HepG2 (cell line): Measurements from ENCODE around the gene TLCD1. TPM values are rescaled to one million over a fixed set of nuclear protein-coding genes. Genes with fewer than 3 reads are reported as not detected.

Experiments
- ARNT2 ChIP-seq: sonication (generic); formaldehyde crosslinking; IDR thresholded peaks from 2 replicates; pipeline ENCODE4 v1.8.0; 2022; ENCODE audit warnings: mild to moderate bottlenecking, low read depth, missing genetic modification reagents, moderate library complexity
- CBX1 ChIP-seq: IDR thresholded peaks from one replicate; pipeline ENCODE4 v1.6.1; 2016; ENCODE audit warnings: antibody characterized with exemption, low read depth
- MYNN ChIP-seq: sonication (generic); formaldehyde crosslinking; IDR thresholded peaks from 2 replicates; pipeline ENCODE4 v1.4.0; 2020; ENCODE audit warnings: mild to moderate bottlenecking, low read depth, missing genetic modification reagents
- NR2F6 ChIP-seq, 2 experiments: IDR thresholded peaks; 2 replicates each; pipeline ENCODE4 v1.6.1; 2016; ENCODE audit warnings: antibody characterized with exemption in 1 of 2, mild to moderate bottlenecking in 1 of 2
- PBX2 ChIP-seq: IDR thresholded peaks from 2 replicates; pipeline ENCODE4 v1.6.1; 2016; ENCODE audit warnings: control low read depth
- SMC3 ChIP-seq: IDR thresholded peaks from 2 replicates; pipeline ENCODE4 v1.6.1; 2011; ENCODE audit warnings: low read length, improper control_type of control experiment
- SNAPC5 ChIP-seq: sonication (generic); formaldehyde crosslinking; IDR thresholded peaks from 2 replicates; pipeline ENCODE4 v1.8.1; 2023; ENCODE audit warnings: mild to moderate bottlenecking, missing genetic modification reagents, borderline replicate concordance
- TFDP2 ChIP-seq: sonication (generic); formaldehyde crosslinking; IDR thresholded peaks from 2 replicates; pipeline ENCODE4 v1.4.0; 2020; ENCODE audit warnings: missing genetic modification reagents
- USF2 ChIP-seq, 2 experiments: sonication (generic) in 1 of 2; formaldehyde crosslinking in 1 of 2; IDR thresholded peaks; 2 replicates each; pipeline versions ENCODE4 v1.5.1 to v1.6.1; 2011 to 2020; ENCODE audit warnings: borderline replicate concordance in 1 of 2, low read depth in 1 of 2, low read length in 1 of 2, mild to moderate bottlenecking in 1 of 2, missing genetic modification reagents in 1 of 2, moderate library complexity in 1 of 2
- ZBTB49 ChIP-seq: sonication (generic); formaldehyde crosslinking; IDR thresholded peaks from 2 replicates; pipeline ENCODE4 v1.4.0; 2020; ENCODE audit warnings: missing genetic modification reagents, borderline replicate concordance
- ZFX ChIP-seq: sonication (generic); formaldehyde crosslinking; IDR thresholded peaks from 2 replicates; pipeline ENCODE4 v1.4.0; 2020; ENCODE audit warnings: mild to moderate bottlenecking, low read depth, missing genetic modification reagents, moderate library complexity
- ZNF331 ChIP-seq: sonication (generic); formaldehyde crosslinking; IDR thresholded peaks from 2 replicates; pipeline ENCODE4 v1.4.0; 2020; ENCODE audit warnings: missing genetic modification reagents
- ZNF34 ChIP-seq: sonication (generic); formaldehyde crosslinking; IDR thresholded peaks from 2 replicates; pipeline ENCODE4 v1.4.0; 2020; ENCODE audit warnings: mild to moderate bottlenecking, missing genetic modification reagents, borderline replicate concordance
- ZNF710 ChIP-seq: sonication (generic); formaldehyde crosslinking; IDR thresholded peaks from 2 replicates; pipeline ENCODE4 v1.5.0; 2020; ENCODE audit warnings: mild to moderate bottlenecking, missing genetic modification reagents, borderline replicate concordance
- ZNF800 ChIP-seq: sonication (generic); formaldehyde crosslinking; IDR thresholded peaks from 2 replicates; pipeline ENCODE4 v1.4.0; 2020; ENCODE audit warnings: missing genetic modification reagents
- polyA plus RNA-seq, 8 experiments: library from polyadenylated mRNA; depleted of rRNA in 3 of 8; stranded (reverse) in 7 of 8; unstranded in 1 of 8; fragments of >200 nt; fragmentation: Illumina TruSeq in 4 of 8; extraction: Trizol in 4 of 8; gene quantifications; 2 replicates each; pipeline versions ENCODE4 v1.2.1 to v1.2.3, GENCODE V29; 2011 to 2016; ENCODE audit warnings: low read depth in 4 of 8, missing spikeins in 1 of 8, mixed read lengths in 1 of 8; ENCODE audit not compliant: insufficient read depth in 1 of 8
- total RNA-seq, 5 experiments: library from RNA; depleted of rRNA; stranded (reverse); fragments of >200 nt; fragmentation: Illumina TruSeq; extraction: Trizol; gene quantifications; 2 replicates each; pipeline ENCODE4 v1.2.3, GENCODE V29; 2016; ENCODE audit warnings: low read depth in 1 of 5

The TLCD1 gene
- total and polyA plus RNA-seq, 2 of the 13 experiments (the other 11 are each of a cell fraction or from before 2014, with no cell fraction given): 14.9 to 19.6 TPM

GRCh38 chr17:28726627-28727491, 826 bp upstream of the TLCD1 start (continued):
- TF ChIP-seq NR2F6 (IDR thresholded peaks at IDR 0.05) (no peak), NR2F6 (CRISPR knock-in tag; IDR thresholded peaks at IDR 0.05) (peak; percentile 12; the same call in 1 of the 2 replicates), USF2 (IDR thresholded peaks at IDR 0.05; ENCODE audit: low read depth, low read length) (no peak), USF2 (CRISPR knock-in tag; IDR thresholded peaks at IDR 0.05; ENCODE audit: borderline replicate concordance) (no peak; the same call in 1 of the 2 replicates), ZNF331 (peak; percentile 20; the same call in 1 of the 2 replicates), ZNF710 (CRISPR knock-in tag) (peak; percentile 19; the same call in 1 of the 2 replicates), ZBTB49 (CRISPR knock-in tag) (no peak), ZNF34 (CRISPR knock-in tag) (peak; percentile 99), SMC3 (peak; percentile 63; the same call in 1 of the 2 replicates), ZFX (CRISPR knock-in tag) (peak; percentile 53), MYNN (CRISPR knock-in tag) (peak; percentile 98), ZNF800 (CRISPR knock-in tag) (peak; percentile 75; the same call in 1 of the 2 replicates), TFDP2 (CRISPR knock-in tag) (peak; percentile 37; the same call in 1 of the 2 replicates), ARNT2 (CRISPR knock-in tag) (peak; percentile 47; the same call in 1 of the 2 replicates), CBX1 (peak; percentile 19), PBX2 (0 out of 2 replicates have a peak, but pooled peaks have one; percentile 8), SNAPC5 (CRISPR knock-in tag) (no peak)
